T-helper 2 cell treated with Interferon-gamma antibody and Interleukin-4, amounts not matched to agents 100 ng/mL and 5 ng/mL, for 36 hours (primary cell): Measurements from ENCODE around the gene SULT1E1. TPM values are rescaled to one million over a fixed set of nuclear protein-coding genes. Genes with fewer than 3 reads are reported as not detected.

Source experiments
- intact Hi-C: fragments of 100-400 bp; cut with micrococcal nuclease; formaldehyde crosslinking; loops from one replicate; pipeline ENCODE4 v1.15.1; 2023
- total RNA-seq: library from RNA; stranded (reverse); gene quantifications from 2 replicates; pipeline ENCODE4 v1.2.3, GENCODE V29; 2022

The SULT1E1 gene
- total RNA-seq, 1 donor from 2014 or later: not detected

DNA sequence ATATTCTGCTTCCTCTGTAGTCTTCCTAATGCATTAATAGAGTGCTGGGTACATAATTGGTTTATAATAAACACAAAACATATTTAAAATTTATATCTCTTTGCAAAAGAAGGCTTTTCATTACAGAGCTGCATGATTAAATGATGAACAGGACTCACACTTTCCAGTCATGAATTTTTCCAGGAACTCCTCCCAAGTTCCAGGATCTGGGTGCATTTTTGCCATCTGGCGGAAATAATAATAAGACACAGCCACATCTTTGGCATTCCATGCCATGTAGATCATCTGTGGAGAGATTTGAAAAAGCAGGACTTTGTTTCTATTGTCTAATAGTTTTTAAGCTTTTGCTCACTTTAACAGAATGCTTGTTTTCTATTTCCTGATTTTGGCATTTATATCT is 59.3 kb downstream of the SULT1E1 start:
- intact Hi-C loops: no loop called here

DNA sequence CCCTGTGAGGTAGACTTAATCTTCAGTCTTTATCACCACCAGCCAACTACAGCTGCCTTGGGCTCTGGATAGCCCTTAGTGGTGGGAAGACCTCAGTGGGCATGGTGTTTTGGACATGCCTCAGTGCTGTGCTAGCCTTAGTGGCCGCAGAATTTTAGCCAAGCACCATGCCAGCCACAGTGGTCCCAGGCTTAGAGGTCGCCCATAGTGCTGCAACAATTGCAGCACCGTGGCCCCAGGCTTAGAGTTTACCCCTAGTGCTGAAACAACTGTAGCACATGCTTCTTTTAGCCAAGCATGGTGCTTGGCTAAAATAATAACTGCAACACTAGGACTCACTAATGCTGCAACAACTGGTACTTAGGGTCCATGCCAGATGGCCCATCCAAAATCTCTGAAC is 60.6 kb downstream of the SULT1E1 start:
- intact Hi-C loops: no loop called here

DNA sequence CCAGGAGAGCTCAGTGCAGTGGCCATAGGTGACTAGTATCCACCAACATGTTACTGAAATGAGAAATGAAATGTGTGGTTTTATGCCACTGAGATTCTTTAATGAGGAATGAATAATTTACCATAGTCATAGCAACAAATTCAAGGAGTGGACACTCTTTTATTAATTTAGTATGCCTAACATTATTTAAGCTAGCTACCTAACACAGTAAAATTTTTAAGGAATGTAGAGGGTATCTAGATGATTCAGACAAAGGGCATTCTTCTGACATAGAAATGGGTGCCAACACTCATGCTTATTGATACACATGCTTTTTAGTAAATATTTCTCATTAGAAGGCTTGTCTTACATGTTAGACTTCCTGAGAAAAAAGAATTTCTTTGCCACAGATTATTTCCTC is 66.2 kb downstream of the SULT1E1 start:
- intact Hi-C loops: no loop called here

Other genes with a start within 250 kb of the SULT1E1 start
- not detected in 2 replicates for gene UGT2A2, start 220.5 kb downstream of the SULT1E1 start, total RNA-seq
- gene UGT2A1, start 206.9 kb downstream of the SULT1E1 start, total RNA-seq: not detected in 2 replicates
- gene SULT1B1, start 99.5 kb downstream of the SULT1E1 start, total RNA-seq: 4.7 and 5.4 TPM in 2 replicates
- not detected in 2 replicates for gene CSN1S1, start 70.9 kb upstream of the SULT1E1 start, total RNA-seq
- not detected in 2 replicates for gene CSN2, start 105.6 kb upstream of the SULT1E1 start, total RNA-seq
- not detected in 2 replicates for gene STATH, start 135.8 kb upstream of the SULT1E1 start, total RNA-seq
- not detected in 2 replicates for gene HTN3, start 168.3 kb upstream of the SULT1E1 start, total RNA-seq
- not detected in 2 replicates for gene HTN1, start 190.3 kb upstream of the SULT1E1 start, total RNA-seq